ENCODE results near the gene NEURL3.

The NEURL3 gene

GRCh38 chr2:96527286-96528005 is 22.3 kb upstream of the NEURL3 start:
- no peak for DNase-seq (ENCODE audit: low spot score)

GRCh38 chr2:96526615-96527285 is 21.6 kb upstream of the NEURL3 start:
- DNase-seq (ENCODE audit: low spot score), result no peak

GRCh38 chr2:96526101-96526591 is 21.0 kb upstream of the NEURL3 start:
- DNase-seq (ENCODE audit: low spot score), result no peak

GRCh38 chr2:96525211-96525507 is 20.0 kb upstream of the NEURL3 start:
- no peak for DNase-seq (ENCODE audit: low spot score)

GRCh38 chr2:96524482-96525210 is 19.5 kb upstream of the NEURL3 start:
- no peak for DNase-seq (ENCODE audit: low spot score)

- no peak for DNase-seq (ENCODE audit: low spot score)
These were observed 18.7 kb upstream of the NEURL3 start for GRCh38 chr2:96523659-96524481.

GRCh38 chr2:96522304-96523203 is 17.4 kb upstream of the NEURL3 start:
- DNase-seq (ENCODE audit: low spot score), result no peak

- no peak for DNase-seq (ENCODE audit: low spot score)
These were observed 16.1 kb upstream of the NEURL3 start for GRCh38 chr2:96521219-96521618.

- no peak for DNase-seq (ENCODE audit: low spot score)
These were observed 15.5 kb upstream of the NEURL3 start for GRCh38 chr2:96520697-96521096.

GRCh38 chr2:96520231-96520630 is 15.1 kb upstream of the NEURL3 start:
- DNase-seq (ENCODE audit: low spot score), result no peak

- no peak for DNase-seq (ENCODE audit: low spot score)
These were observed 11.9 kb upstream of the NEURL3 start for GRCh38 chr2:96517079-96517478.

- DNase-seq (ENCODE audit: low spot score), result peak; percentile 35
These were observed 9.4 kb upstream of the NEURL3 start for GRCh38 chr2:96514521-96514920.

GRCh38 chr2:96512341-96512740 is 7.2 kb upstream of the NEURL3 start:
- DNase-seq (ENCODE audit: low spot score), result no peak

GRCh38 chr2:96511851-96512250 is 6.7 kb upstream of the NEURL3 start:
- no peak for DNase-seq (ENCODE audit: low spot score)

GRCh38 chr2:96510931-96511595 is 5.9 kb upstream of the NEURL3 start:
- no peak for DNase-seq (ENCODE audit: low spot score)

- no peak for DNase-seq (ENCODE audit: low spot score)
These were observed 4.7 kb upstream of the NEURL3 start for GRCh38 chr2:96509847-96510230.

GRCh38 chr2:96509114-96509846 is 4.1 kb upstream of the NEURL3 start:
- DNase-seq (ENCODE audit: low spot score), result peak; percentile 89

- DNase-seq (ENCODE audit: low spot score), result no peak
These were observed 3.5 kb upstream of the NEURL3 start for GRCh38 chr2:96508521-96509113.

- peak; percentile 73 for DNase-seq (ENCODE audit: low spot score)
These were observed 2.9 kb upstream of the NEURL3 start for GRCh38 chr2:96507957-96508520.

All from kidney tubule cell (primary cell).